ENCODE results near the gene KLF16.

The KLF16 gene

GRCh38 chr19:1830568-1830967, 32.8 kb downstream of the KLF16 start:
- H2AFZ ChIP-seq (ENCODE audit: low read length): no peak overlapping the region
- no peaks in the 10 kb centered on the region for H3K27me3 ChIP-seq (ENCODE audit: insufficient read depth, low read length)
- H3K4me2 ChIP-seq (ENCODE audit: low read length): no peak overlapping the region
- no peak overlapping the region for H3K9ac ChIP-seq (ENCODE audit: low read length)
- no peak overlapping the region for H3K4me3 ChIP-seq (ENCODE audit: low read depth, low read length, poor library complexity, severe bottlenecking)
- H3K36me3 ChIP-seq (ENCODE audit: insufficient read depth, low read length): peaks cover 29% of the 10 kb centered on the region; the same call in 1 of the 2 replicates
- TF ChIP-seq CTCF (IDR thresholded peaks at IDR 0.05; ENCODE audit: low read length) (no peak), EZH2 (IDR thresholded peaks at IDR 0.05; ENCODE audit: borderline replicate concordance, low read length) (no peak)
- H3K27ac ChIP-seq (ENCODE audit: low read depth, low read length, poor library complexity, severe bottlenecking): no peak overlapping the region
- H4K20me1 ChIP-seq (ENCODE audit: insufficient read depth, low read length): no peaks in the 10 kb centered on the region; the same call in 1 of the 2 replicates
- H3K4me1 ChIP-seq (ENCODE audit: insufficient read depth, low read length, severe bottlenecking): peaks cover 20% of the 10 kb centered on the region
- H3K9me2 ChIP-seq (ENCODE audit: low read depth, low read length): no peaks in the 10 kb centered on the region
- H3F3A ChIP-seq (ENCODE audit: insufficient read depth, low read length): no peaks in the 10 kb centered on the region
- H3K79me2 ChIP-seq (ENCODE audit: insufficient read depth, low read length): no peaks in the 10 kb centered on the region
- H3K9me3 ChIP-seq (ENCODE audit: low read length): no peaks in the 10 kb centered on the region

- Histone ChIP-seq H2AFZ (ENCODE audit: low read length) (no peak overlapping the region), H3K9me2 (ENCODE audit: low read depth, low read length) (no peaks in the 10 kb centered on the region), H3F3A (ENCODE audit: insufficient read depth, low read length) (no peaks in the 10 kb centered on the region), H3K9ac (ENCODE audit: low read length) (no peak overlapping the region), H3K27ac (ENCODE audit: low read depth, low read length, poor library complexity, severe bottlenecking) (no peak overlapping the region), H3K36me3 (ENCODE audit: insufficient read depth, low read length) (peaks cover 29% of the 10 kb centered on the region; the same call in 1 of the 2 replicates), H4K20me1 (ENCODE audit: insufficient read depth, low read length) (no peaks in the 10 kb centered on the region; the same call in 1 of the 2 replicates), H3K4me3 (ENCODE audit: low read depth, low read length, poor library complexity, severe bottlenecking) (no peak overlapping the region), H3K4me2 (ENCODE audit: low read length) (no peak overlapping the region), H3K79me2 (ENCODE audit: insufficient read depth, low read length) (no peaks in the 10 kb centered on the region), H3K4me1 (ENCODE audit: insufficient read depth, low read length, severe bottlenecking) (peaks cover 20% of the 10 kb centered on the region), H3K27me3 (ENCODE audit: insufficient read depth, low read length) (no peaks in the 10 kb centered on the region), H3K9me3 (ENCODE audit: low read length) (no peaks in the 10 kb centered on the region)
- no peak for TF ChIP-seq CTCF (IDR thresholded peaks at IDR 0.05; ENCODE audit: low read length)
- TF ChIP-seq EZH2 (IDR thresholded peaks at IDR 0.05; ENCODE audit: borderline replicate concordance, low read length): no peak
Measured at GRCh38 chr19:1829958-1830357, 33.4 kb downstream of the KLF16 start.

- Histone ChIP-seq H3K9ac (ENCODE audit: low read length) (no peak overlapping the region), H3K36me3 (ENCODE audit: insufficient read depth, low read length) (peaks cover 40% of the 10 kb centered on the region; the same call in 1 of the 2 replicates)
- TF ChIP-seq CTCF (IDR thresholded peaks at IDR 0.05; ENCODE audit: low read length): no peak
- TF ChIP-seq EZH2 (IDR thresholded peaks at IDR 0.05; ENCODE audit: borderline replicate concordance, low read length): no peak
Measured at GRCh38 chr19:1828279-1829238, 34.8 kb downstream of the KLF16 start.

More at GRCh38 chr19:1828279-1829238, 34.8 kb downstream of the KLF16 start:
- H3K9me3 ChIP-seq (ENCODE audit: low read length): no peaks in the 10 kb centered on the region
- H2AFZ ChIP-seq (ENCODE audit: low read length): no peak overlapping the region
- H3K4me3 ChIP-seq (ENCODE audit: low read depth, low read length, poor library complexity, severe bottlenecking): no peak overlapping the region
- H3K4me2 ChIP-seq (ENCODE audit: low read length): no peak overlapping the region
- H3K27ac ChIP-seq (ENCODE audit: low read depth, low read length, poor library complexity, severe bottlenecking): no peak overlapping the region
- no peaks in the 10 kb centered on the region for H3K9me2 ChIP-seq (ENCODE audit: low read depth, low read length)
- H4K20me1 ChIP-seq (ENCODE audit: insufficient read depth, low read length): no peaks in the 10 kb centered on the region; the same call in 1 of the 2 replicates
- H3K4me1 ChIP-seq (ENCODE audit: insufficient read depth, low read length, severe bottlenecking): peaks cover 20% of the 10 kb centered on the region
- no peaks in the 10 kb centered on the region for H3F3A ChIP-seq (ENCODE audit: insufficient read depth, low read length)
- no peaks in the 10 kb centered on the region for H3K27me3 ChIP-seq (ENCODE audit: insufficient read depth, low read length)
- H3K79me2 ChIP-seq (ENCODE audit: insufficient read depth, low read length): no peaks in the 10 kb centered on the region

Measured in OCI-LY1 (cell line).